GM10248 (cell line): ENCODE measurements around the gene RNF130.

Experiments
- CTCF ChIA-PET: fragments of 300-600 bp; sonication (Branson Sonifier 250); formaldehyde crosslinking; extraction: SDS; loops from one replicate; lab custom pipeline; 2021; ENCODE audit warnings: antibody characterized with exemption; lab: Yijun Ruan, JAX
- POLR2A ChIA-PET: fragments of 350-650 bp; sonication (Branson Sonifier 250); formaldehyde crosslinking; extraction: SDS; loops from one replicate; lab custom pipeline; 2020; ENCODE audit warnings: antibody characterized with exemption; lab: Yijun Ruan, JAX
- DNase-seq: peaks from one replicate; pipeline ENCODE4 v3.0.0; 2012; ENCODE audit errors: extremely low spot score
- CTCF ChIP-seq: IDR thresholded peaks from 2 replicates; pipeline ENCODE4 v1.5.1; 2012; ENCODE audit warnings: mild to moderate bottlenecking, low read depth; ENCODE audit errors: extremely low read depth, missing control alignments, control extremely low read depth

The RNF130 gene

GRCh38 chr5:180117000-180117725 is 45.6 kb upstream of the RNF130 start:
- TF ChIP-seq CTCF: no peak
- no peak for DNase-seq
- ChIA-PET CTCF (interaction anchor here (1.4 kb wide), 1 partner anchor 12 kb away, joined by 3 read pairs; no protein-coding TSS in a partner anchor), POLR2A (no interaction called here)

GRCh38 chr5:180116077-180116999 is 44.8 kb upstream of the RNF130 start:
- ChIA-PET POLR2A (no interaction called here), CTCF (interaction anchor here (1.4 kb wide), 1 partner anchor 12 kb away, joined by 3 read pairs; no protein-coding TSS in a partner anchor)
- TF ChIP-seq CTCF: no peak
- DNase-seq: no peak

GRCh38 chr5:180115326-180116076 is 43.9 kb upstream of the RNF130 start:
- TF ChIP-seq CTCF: no peak
- ChIA-PET POLR2A (no interaction called here), CTCF (interaction anchor here (1.4 kb wide), 1 partner anchor 13 kb away, joined by 3 read pairs; no protein-coding TSS in a partner anchor)
- no peak for DNase-seq

GRCh38 chr5:180114304-180115003 is 42.9 kb upstream of the RNF130 start:
- TF ChIP-seq CTCF: no peak
- ChIA-PET CTCF (no interaction called here), POLR2A (no interaction called here)
- DNase-seq: no peak

GRCh38 chr5:180113660-180114303 is 42.2 kb upstream of the RNF130 start:
- ChIA-PET POLR2A (no interaction called here), CTCF (no interaction called here)
- TF ChIP-seq CTCF: no peak
- no peak for DNase-seq
